AG09309 (cell line): ENCODE results near the gene PURB.
"Not testable (repeated sequence)": the region's sequence is repeated elsewhere in the genome, so short reads cannot be mapped to it uniquely, and the experiment has no call there.

Source experiments
- DNase-seq: peaks from one replicate; pipeline ENCODE4 v3.0.0-alpha.2; 2010; ENCODE audit warnings: low read depth
- H3K4me3 ChIP-seq: 2 replicates; pipeline ENCODE4 v1.5.1; 2011; ENCODE audit warnings: mild to moderate bottlenecking, low read depth, low read length, moderate library complexity; ENCODE audit not compliant: control insufficient read depth
- TF ChIP-seq, protein P1 (sequence below): IDR thresholded peaks from 2 replicates; pipeline ENCODE4 v1.5.1; 2011; ENCODE audit warnings: mild to moderate bottlenecking, low read depth, low read length, inconsistent platforms; ENCODE audit not compliant: insufficient read depth, control insufficient read depth; ENCODE audit errors: missing control alignments

The PURB gene

DNA sequence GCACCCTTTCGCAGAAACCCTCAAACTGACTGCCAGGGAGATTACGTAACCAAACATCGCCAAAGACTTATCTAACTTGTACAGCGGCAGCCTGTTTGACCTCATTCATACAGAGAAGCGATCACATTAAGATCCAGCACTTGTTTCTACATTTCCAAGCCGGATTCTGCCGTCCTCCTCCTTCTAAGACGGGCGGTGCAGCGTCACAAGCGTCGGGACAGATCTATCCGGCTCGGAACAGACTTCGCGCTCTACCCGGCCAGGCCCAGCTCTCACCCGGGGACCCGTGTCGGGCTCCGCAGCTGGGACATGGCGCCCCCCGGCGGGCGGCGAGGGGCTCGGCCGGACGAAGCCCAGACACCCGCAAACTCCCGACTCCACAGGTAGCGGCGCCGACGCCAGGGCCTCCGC is 37.8 kb downstream of the PURB start:
- TF ChIP-seq, protein P1, sequence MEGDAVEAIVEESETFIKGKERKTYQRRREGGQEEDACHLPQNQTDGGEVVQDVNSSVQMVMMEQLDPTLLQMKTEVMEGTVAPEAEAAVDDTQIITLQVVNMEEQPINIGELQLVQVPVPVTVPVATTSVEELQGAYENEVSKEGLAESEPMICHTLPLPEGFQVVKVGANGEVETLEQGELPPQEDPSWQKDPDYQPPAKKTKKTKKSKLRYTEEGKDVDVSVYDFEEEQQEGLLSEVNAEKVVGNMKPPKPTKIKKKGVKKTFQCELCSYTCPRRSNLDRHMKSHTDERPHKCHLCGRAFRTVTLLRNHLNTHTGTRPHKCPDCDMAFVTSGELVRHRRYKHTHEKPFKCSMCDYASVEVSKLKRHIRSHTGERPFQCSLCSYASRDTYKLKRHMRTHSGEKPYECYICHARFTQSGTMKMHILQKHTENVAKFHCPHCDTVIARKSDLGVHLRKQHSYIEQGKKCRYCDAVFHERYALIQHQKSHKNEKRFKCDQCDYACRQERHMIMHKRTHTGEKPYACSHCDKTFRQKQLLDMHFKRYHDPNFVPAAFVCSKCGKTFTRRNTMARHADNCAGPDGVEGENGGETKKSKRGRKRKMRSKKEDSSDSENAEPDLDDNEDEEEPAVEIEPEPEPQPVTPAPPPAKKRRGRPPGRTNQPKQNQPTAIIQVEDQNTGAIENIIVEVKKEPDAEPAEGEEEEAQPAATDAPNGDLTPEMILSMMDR, result peak; percentile 73
- peak overlapping the region; percentile 70 for H3K4me3 ChIP-seq
- DNase-seq, result no peak

DNA sequence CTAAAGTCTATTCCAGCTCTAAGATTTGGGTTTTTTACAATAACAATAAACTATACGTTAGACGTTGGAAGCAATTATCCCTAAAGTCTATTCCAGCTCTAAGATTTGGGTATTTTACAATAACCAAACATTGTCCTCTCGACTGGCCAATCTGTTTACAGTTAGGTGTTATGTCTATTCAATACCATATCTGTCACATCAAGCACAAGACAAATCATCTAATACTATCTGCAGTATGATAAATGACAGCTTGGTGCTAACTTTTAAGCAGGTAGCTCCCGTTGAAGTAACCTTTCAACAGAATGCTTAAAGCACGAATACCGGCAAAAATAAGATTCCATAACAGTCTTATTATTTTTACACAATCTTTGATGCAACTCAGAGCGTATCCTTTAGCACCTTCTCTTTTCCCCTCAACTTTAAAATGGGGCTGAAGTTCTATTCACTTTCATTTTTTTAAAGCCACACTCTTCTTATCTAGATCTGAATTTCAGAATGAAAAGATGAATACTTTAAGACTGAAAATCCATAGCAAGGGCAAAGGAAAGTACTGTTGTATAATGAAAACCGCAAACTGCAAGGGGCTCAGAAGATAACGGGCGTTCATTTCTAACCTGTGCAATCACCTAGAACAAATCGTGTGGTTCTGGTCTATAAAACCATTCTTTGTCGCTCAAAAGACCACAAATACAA is 38.4 kb downstream of the PURB start:
- DNase-seq, result no peak
- H3K4me3 ChIP-seq, result peak overlapping the region; percentile 70
- TF ChIP-seq, protein P1, result no peak

DNA sequence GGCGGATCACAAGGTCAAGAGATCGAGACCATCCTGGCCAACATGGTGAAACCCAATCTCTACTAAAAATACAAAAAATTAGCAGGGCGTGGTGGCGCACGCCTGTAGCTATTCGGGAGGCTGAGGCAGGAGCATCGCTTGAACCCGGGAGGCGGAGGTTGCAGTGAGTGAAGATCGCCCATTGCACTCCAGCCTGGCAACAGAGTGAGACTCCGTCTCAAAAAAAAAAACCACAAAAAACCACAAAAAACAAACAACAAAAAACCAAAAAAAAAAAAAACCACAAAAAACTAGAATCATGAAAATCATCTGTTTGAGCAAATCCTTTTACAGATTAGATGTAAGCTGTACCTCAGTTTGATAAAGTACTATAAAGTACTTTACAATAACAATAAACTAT is 38.9 kb downstream of the PURB start:
- peak overlapping the region; percentile 70 for H3K4me3 ChIP-seq
- DNase-seq, result not testable (repeated sequence)

DNA sequence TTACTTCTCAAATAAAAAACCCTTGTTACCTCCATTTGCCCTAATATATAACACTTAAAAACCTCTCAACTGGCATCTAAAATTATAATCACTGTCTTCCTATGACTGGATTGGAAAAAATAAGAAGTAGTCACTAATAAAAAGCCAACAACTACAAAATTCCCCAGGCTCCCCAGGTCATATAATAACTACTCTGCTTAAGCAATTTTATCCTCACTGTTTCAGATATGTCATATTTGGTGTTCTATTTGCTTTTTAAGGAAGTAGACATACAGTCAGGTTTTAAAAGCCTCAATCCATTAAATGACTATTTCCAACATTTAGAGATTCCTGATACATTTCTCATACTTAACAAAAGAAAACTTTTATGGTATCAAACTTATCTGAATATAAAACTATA is 39.9 kb downstream of the PURB start:
- DNase-seq, result no peak
- TF ChIP-seq, protein P1, result no peak
- no peak overlapping the region for H3K4me3 ChIP-seq

DNA sequence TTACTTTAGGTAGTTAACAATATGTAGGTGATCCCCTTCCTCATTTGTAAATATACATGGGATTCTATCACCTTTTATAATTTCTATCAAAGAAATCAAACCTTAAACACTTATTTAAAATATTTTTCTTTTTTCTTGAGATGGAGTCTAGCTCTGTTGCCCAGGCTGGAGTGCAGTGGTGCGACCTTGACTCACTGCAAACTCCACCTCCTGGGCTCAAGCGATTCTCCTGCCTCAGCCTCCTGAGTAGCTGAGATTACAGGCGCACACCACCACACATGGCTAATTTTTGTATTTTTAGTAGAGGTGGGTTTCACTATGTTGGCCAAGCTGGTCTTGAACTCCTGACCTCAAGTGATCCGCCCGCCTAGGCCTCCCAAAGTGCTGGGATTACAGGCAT is 41.9 kb downstream of the PURB start:
- H3K4me3 ChIP-seq, DNase-seq: not testable (repeated sequence)

DNA sequence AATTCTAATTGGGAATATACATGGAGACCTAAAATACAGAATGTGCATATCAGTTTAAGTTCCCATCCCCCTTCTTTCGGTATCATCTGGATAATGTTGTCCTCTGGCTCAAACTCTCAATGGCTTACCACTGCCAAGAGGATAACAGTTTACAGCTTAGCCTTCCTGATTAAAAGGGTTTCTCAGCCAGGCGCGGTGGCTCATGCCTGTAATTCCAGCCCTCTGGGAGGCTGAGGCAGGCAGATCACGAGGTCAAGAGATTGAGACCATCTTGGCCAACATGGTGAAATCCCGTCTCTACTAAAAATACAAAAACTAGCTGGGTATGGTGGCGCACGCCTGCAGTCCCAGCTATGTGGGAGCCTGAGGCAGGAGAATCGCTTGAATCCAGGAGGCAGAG is 42.7 kb downstream of the PURB start:
- not testable (repeated sequence) for H3K4me3 ChIP-seq, DNase-seq

DNA sequence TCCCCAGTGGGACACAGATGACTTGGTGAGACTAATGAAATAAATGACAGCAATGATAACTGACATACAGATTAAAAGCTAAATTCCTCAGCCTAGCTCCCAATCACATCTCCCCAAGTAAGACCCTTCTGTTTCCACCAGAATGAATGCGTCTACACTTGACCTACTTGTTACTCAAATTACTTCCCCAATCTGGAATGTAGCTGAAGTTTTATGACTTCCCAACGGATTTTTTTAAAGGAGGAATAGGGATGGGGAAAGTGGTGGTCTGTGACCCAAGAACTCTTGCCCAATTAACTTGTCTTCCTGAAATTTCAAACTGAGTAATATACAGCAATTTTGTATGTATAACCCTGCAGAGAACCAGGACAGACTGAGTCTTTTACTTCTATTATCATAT is 46.6 kb downstream of the PURB start:
- TF ChIP-seq, protein P1, result no peak
- DNase-seq, result no peak
- no peak overlapping the region for H3K4me3 ChIP-seq

DNA sequence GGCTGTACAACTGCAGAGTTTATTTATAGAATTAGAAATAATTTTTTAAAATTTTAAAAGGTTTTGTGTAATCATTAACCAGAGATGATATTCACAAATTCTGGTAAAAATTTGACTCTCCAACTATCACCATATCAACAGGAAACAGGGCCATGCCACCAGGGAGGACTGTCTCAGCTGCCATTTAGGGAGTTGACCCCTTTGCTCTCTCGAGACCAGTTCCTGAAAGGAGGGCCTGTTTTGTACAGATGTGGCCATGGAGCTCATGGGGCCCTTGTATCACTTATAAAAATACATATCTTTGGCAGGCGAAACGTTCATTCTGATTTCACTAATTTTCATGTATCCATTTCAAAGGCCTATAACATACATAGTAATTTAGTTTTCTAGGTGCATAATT is 57.8 kb downstream of the PURB start:
- no peak for DNase-seq
- TF ChIP-seq, protein P1, result no peak
- no peak overlapping the region for H3K4me3 ChIP-seq
